DMS53 treated with DMSO at 0.1 percent for 48 hours (cell line): Measurements from ENCODE around the gene STAB1.

Source experiments
- DNase-seq: peaks from one replicate; lab custom pipeline; 2025; ENCODE audit not compliant: unreplicated experiment; lab: John Stamatoyannopoulos, UW

STAB1 gene, protein sequence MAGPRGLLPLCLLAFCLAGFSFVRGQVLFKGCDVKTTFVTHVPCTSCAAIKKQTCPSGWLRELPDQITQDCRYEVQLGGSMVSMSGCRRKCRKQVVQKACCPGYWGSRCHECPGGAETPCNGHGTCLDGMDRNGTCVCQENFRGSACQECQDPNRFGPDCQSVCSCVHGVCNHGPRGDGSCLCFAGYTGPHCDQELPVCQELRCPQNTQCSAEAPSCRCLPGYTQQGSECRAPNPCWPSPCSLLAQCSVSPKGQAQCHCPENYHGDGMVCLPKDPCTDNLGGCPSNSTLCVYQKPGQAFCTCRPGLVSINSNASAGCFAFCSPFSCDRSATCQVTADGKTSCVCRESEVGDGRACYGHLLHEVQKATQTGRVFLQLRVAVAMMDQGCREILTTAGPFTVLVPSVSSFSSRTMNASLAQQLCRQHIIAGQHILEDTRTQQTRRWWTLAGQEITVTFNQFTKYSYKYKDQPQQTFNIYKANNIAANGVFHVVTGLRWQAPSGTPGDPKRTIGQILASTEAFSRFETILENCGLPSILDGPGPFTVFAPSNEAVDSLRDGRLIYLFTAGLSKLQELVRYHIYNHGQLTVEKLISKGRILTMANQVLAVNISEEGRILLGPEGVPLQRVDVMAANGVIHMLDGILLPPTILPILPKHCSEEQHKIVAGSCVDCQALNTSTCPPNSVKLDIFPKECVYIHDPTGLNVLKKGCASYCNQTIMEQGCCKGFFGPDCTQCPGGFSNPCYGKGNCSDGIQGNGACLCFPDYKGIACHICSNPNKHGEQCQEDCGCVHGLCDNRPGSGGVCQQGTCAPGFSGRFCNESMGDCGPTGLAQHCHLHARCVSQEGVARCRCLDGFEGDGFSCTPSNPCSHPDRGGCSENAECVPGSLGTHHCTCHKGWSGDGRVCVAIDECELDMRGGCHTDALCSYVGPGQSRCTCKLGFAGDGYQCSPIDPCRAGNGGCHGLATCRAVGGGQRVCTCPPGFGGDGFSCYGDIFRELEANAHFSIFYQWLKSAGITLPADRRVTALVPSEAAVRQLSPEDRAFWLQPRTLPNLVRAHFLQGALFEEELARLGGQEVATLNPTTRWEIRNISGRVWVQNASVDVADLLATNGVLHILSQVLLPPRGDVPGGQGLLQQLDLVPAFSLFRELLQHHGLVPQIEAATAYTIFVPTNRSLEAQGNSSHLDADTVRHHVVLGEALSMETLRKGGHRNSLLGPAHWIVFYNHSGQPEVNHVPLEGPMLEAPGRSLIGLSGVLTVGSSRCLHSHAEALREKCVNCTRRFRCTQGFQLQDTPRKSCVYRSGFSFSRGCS (N-terminal part only)

GRCh38 chr3:52494886-52495495 is at the start of gene STAB1:
Gene STAB1, plus strand, starts transcription at chr3:52495338. Its CDS starts 76 bp downstream, at chr3:52495414.
- no peak for DNase-seq

GRCh38 chr3:52446042-52446441 is 49.1 kb upstream of the STAB1 start:
- DNase-seq: no peak

- DNase-seq: no peak
Measured at GRCh38 chr3:52446631-52447511, 48.3 kb upstream of the STAB1 start.

DNA sequence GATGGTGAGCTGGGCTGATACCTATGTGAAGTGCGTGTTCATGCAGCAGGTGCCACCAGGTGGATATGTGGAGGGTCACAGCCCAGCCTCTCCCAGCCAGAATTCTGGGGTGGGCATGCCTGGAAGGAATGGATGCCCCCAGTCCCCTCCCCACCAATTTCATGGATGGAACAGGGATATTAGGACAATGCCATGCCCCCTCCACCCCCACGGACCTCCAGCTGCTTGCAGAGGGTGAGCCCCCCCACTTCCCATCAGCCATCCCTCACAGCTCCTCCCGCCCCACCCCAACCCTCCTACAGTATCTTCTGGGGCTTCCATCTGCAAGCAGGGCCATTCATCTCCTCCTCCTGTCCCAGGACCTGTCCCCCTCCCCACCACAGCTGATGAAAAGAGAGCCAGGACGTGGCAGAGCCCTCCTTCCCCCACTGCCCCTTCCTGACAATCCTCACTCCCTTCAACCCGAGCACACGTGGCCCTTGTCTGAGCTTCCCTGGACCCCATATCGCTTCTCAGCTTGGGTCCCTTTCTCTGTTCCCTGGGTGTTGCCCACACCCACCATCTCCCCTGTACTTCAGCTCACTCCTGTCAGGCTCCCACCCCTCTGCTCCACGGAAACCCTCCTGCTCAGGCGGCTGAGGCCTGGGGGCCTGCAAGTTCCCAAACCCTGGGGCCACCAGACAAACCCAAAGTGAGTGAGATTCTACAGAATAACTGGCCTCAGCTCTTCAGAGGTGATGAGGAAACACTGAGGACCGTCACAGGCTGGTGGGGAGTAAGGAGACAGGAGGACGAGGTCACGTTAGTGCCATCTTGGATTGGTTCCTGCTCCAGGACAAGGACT is 47.4 kb upstream of the STAB1 start:
- no peak for DNase-seq

GRCh38 chr3:52450489-52451236 is 44.5 kb upstream of the STAB1 start:
- no peak for DNase-seq

- no peak for DNase-seq
Measured at GRCh38 chr3:52451237-52452083, 43.7 kb upstream of the STAB1 start.

DNA sequence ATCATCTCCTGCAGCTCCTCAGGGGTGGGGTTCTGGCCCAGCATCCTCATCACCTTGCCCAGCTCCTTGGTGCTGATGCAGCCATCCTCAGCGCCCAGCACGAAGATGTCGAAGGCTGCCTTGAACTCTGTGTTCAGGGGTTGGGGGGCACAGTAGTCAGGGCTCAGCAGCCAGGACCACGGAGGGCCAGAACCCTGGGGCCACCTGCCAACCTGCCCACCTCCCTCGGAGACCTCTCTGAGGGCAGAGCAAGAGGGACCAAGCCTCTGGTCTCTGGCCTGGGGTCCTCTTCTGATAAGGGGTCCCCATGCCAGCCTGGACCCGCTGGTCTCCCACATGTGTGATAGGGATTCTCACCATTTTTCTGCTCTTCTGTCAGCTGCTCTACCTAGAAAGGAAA is 43.0 kb upstream of the STAB1 start:
- DNase-seq: no peak

- DNase-seq: no peak
Measured at GRCh38 chr3:52452570-52453221, 42.4 kb upstream of the STAB1 start.

GRCh38 chr3:52453496-52454249 is 41.5 kb upstream of the STAB1 start, which contains the start of gene TNNC1:
Gene TNNC1, minus strand, starts transcription at chr3:52454041. Its CDS starts 26 bp downstream, at chr3:52454015.
- DNase-seq: no peak

DNA sequence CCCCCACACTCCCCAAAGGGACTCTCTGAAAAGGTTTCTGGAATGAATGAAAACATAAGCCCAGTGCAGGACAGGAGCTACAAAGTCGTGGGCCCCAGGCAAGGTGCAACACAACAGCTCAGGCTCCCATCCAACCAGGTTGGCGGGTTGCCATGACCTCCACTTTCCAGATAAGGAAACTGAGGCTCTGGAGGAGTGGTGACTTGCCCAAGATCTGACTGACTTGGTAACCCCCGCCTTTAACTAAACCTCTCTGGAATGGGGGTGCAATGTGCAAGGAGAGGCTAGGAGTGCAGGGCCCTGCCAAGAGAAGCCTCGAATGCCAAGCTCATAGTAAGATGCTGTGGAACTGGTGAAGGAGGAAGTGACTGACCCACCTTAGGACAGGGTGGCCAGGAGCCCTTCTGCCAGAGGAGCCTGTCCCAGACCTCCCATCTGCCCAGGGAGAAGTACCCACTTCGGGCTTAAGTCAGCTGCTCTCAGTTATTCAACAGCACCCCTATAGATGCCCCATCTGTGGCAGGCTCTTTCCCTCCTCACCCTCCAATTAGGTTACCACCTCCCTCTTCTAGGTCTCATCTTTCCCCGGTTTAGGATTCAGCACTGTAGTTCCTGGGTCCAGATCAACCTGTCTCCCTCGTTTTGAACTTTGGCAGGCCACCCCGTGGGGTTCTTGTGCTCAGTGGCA is 40.7 kb upstream of the STAB1 start:
- no peak for DNase-seq

GRCh38 chr3:52454938-52455282 is 40.2 kb upstream of the STAB1 start:
- no peak for DNase-seq

DNA sequence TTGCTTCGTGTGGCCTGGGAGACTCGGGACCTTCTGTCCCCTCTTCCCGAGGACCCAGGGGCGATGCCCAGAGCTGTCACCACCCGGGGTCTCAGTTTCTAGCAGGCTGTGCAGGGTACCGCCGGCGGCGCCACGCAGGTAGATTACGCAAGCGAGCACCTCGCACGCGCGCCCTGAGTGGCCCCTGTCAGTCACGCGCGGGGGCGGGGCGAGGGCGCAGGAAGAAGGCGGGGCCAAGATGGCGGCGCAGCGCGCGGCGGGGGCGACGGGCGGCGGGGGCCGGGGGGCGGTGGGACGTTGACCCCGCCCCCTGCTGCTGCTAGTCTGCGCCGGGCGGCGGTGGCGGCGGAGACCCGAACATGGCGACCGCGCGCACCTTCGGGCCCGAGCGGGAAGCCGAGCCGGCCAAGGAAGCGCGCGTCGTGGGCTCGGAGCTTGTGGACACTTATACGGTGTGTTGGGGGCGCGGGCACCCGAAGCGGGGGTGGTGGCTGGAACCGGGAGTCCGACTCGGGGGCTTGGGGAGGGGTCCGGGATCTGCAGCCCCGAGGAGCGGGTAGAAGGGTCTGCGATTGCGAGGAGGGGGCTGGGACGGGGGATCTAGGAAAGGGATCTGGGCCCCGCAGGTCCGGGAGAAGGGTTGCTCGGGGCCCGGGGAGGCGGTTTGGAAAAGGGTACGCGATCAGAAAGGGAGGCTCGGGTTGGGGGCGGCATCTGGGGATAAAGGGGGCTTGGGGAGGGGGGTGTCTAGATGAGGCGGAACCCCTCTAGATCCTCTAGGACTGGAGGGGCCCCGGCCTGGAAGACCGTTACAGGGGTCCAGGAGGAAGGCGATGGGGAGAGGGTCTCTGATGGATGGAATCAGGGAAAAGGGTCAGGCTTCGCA is 39.6 kb upstream of the STAB1 start, which contains the start of gene NISCH:
NISCH (plus strand) TSS at position 322 of the 886 bp plus-strand sequence; CDS start at position 360, 38 bp downstream.
- DNase-seq: peak; percentile 23

DNA sequence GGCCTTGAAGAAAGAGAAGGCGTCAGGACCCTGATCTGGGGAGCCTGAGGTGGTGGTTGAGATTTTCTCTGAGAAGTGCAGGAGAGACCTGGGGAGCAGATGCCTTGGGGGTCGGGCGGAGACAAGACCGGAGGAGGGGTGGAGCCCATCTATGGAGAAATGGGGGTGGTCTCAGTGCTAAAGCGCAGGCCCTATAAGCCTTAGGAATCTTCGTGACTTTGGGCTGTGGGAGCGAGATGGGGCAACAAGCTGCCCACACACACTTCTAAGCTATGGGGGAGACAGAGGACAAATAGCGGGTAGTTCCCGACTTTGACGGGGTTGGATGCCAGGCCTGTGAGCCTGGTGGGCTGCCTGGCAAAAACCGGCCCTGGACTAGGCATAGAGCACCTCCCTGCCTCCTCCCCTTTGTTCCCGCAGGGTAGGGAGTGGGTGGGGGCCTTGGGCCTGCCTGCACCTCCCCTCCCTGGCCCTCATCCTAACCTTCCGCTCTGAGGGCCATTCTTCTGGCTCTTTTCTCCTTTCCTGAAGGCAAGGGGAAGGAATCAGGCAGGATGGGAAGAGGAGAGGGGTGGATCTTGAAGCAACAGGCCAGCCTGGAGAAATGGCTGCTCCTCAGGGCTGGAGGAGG is 38.9 kb upstream of the STAB1 start:
- DNase-seq: no peak

DNA sequence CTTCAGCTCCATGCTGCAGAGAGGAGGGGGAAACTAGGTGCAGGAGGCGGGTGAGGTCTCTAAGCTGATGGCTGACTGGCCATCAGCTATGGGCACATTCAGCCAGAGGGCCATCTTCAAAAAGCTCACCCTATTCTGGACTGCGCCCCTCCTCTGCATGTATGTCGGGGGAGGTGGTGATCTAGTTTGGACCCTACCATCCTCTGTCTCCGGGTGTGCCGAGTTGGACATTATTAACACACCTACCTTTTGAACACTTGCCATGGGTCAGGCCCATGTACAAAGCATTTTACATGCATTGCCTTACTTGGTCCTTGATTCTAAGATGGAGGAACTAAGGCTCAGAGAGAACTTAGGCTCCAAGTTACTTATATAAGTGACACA is 38.3 kb upstream of the STAB1 start:
- DNase-seq: no peak
